HG02623 (cell line): ENCODE data around the gene TRIM40.
"Not testable (repeated sequence)": the region's sequence is repeated elsewhere in the genome, so short reads cannot be mapped to it uniquely, and the experiment has no call there.

Experiments used
- ATAC-seq: cut with Tn5 transposase; IDR thresholded peaks from one replicate; pipeline ENCODE4 v1.9.1; 2021; ENCODE audit warnings: moderate library complexity; ENCODE audit not compliant: unreplicated experiment

TRIM40 gene

GRCh38 chr6:30113003-30113759 is 22.8 kb upstream of the TRIM40 start, which contains the start of gene TRIM31:
TRIM31 (minus strand) TSS chr6:30113090; CDS start chr6:30112805, 285 bp downstream.
- ATAC-seq: no peak

DNA sequence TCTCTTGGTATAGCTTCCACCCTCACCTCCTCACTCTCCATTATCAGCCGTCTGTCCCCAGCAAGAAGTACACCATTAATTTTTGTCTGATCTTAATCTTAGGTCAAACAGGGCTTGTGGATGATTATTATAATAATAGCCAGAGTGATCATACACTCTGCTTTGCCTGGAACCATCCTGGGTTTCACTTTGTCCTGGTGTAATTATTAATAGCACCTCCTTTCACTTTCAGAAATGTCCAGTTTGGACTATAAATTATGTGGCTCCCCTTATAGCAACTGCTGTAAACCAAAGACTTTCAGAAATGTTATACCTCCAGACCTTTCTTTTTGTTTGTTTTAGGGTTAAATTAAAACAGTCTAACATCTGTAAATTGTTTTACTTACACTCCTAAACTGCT is 22.1 kb upstream of the TRIM40 start:
- no peak for ATAC-seq

DNA sequence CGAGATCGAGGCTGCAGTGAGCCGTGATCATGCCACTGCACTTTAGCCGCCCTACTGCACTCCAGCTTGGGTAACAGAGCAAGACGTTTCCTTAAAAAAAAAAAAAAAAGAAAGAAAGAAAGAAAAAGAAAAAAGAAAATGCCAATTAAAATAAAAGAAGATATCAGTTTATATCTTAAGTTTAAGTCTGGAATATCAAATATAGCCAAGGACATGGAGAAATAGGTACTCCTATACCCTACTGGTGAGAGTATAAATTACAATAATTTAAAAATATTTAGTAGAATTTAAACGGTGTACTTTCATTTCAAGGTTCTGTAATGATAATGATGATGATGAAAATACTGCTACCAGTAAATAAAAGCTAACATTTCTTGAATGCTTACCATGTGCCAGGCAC is 19.2 kb upstream of the TRIM40 start:
- no peak for ATAC-seq

GRCh38 chr6:30118691-30119090 is 17.2 kb upstream of the TRIM40 start:
- not testable (repeated sequence) for ATAC-seq

GRCh38 chr6:30121446-30122366 is 14.2 kb upstream of the TRIM40 start:
- no peak for ATAC-seq

- ATAC-seq: no peak
These were observed 13.4 kb upstream of the TRIM40 start for GRCh38 chr6:30122515-30122914.

- no peak for ATAC-seq
These were observed 8.5 kb upstream of the TRIM40 start for GRCh38 chr6:30127238-30128093.

GRCh38 chr6:30129265-30130178 is 6.4 kb upstream of the TRIM40 start:
- no peak for ATAC-seq

DNA sequence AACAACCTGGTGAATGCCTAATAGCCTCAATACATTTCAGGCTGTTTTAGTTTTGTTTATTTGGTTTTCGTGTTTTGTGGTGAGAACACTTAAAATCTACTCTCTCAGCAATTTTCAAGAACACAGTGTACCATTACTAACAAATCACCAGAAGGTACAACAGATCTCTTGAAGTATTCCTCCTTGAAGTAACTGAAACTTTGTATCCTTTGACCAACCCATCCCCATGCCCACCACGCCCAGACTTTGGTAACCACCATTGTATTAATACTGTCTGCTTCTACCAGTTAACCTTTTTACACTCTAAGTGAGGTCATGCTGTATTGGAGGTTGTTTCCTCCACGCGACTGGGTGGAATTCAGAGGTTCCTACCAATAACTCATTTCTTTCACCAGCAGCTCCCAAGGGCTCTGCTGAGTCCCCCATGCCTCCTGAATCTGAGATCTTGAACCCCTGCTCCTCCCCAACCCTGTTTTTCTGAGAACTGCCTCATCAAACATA is 5.7 kb upstream of the TRIM40 start:
- no peak for ATAC-seq

DNA sequence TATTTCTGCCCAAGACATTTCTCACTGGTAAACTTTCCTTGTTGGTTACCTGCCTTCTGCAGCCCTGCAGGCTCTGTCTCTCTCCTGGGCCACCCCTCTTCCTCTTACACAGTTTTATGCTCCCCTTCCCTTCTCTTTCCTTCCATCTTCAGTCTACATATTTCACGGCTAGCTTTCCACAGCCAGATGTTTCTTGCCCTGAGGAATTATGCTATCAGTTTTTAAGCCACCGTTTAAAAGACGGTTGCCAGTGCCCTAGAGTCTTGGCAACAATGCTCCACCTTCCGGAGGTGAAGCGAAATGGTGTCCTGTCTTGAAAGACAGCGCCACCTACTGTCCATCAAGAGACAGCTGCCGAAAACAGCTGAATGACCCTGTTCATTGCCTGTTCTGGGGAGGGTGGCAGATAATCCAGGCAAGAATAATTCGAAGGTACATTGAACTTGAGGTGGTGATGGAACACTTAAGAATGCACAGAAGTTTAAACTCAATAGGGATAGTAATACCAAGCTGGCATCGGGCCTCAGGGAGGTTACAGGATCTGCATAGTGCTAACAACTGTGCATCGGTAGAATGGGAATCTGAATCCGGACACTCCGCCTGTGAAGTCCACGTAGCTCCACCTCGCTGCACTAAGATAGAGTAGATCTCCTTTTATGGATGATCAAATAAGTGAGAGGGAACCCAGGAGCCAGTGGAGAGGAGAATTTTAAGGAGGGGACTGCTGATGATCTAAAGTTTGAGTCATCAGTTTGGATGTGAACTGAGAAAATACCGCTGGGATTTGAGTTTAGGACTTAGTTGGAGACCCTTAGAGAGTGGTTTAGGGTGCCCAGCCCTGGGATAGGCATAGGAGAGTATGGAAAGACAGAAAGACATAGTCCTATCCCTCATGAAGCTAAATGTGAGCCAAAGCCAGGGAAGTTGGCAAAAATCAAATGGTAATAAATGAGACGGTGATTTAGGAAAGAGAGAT is 4.8 kb upstream of the TRIM40 start:
- no peak for ATAC-seq

- no peak for ATAC-seq
These were observed 3.9 kb upstream of the TRIM40 start for GRCh38 chr6:30131947-30132497.

- no peak for ATAC-seq
These were observed 793 bp upstream of the TRIM40 start for GRCh38 chr6:30135147-30135546.

- ATAC-seq: no peak
These were observed 788 bp downstream of the TRIM40 start for GRCh38 chr6:30136570-30137286.

DNA sequence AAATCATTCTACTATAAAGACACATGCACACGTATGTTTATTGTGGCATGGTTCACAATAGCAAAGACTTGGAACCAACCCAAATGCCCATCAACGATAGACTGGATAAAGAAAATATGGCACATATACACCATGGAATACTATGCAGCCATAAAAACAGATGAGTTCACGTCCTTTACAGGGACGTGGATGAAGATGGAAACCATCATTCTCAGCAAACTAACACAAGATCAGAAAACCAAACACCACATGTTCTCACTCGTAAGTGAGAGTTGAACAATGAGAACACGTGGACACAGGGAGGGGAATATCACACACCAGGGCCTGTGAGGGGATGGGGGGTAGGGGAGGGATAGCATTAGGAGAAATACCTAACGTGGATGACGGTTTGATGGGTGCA is 4.3 kb downstream of the TRIM40 start:
- not testable (repeated sequence) for ATAC-seq

- ATAC-seq: no peak
These were observed 6.7 kb downstream of the TRIM40 start for GRCh38 chr6:30142665-30143064.

- ATAC-seq: no peak
These were observed 7.8 kb downstream of the TRIM40 start for GRCh38 chr6:30143780-30144179.

GRCh38 chr6:30144811-30145210 is 8.9 kb downstream of the TRIM40 start:
- no peak for ATAC-seq

DNA sequence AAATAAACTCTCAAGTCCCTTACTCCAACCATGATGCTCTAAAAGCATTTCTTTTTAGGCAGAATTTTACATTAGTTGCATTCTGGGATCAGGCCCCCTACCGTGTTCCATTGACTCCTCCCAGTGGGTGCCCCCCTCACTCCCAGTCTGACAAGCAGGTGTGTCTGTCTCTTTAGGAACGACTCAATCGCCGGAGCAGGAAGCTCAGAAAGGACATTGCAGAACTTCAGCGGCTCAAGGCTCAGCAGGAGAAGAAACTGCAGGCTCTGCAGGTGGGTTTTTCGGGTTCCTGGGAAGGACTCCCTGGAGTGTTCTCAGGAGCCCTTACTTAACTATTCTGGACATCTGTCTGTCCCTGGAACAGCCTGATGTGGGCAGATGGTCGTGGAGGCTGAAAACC is 9.9 kb downstream of the TRIM40 start:
- no peak for ATAC-seq
